Lower leg skin (tissue), 3 donors: ENCODE results near the gene PRPS1L1.

Source experiments
- CTCF ChIP-seq, 3 donors: fragments of 450-650 bp; IDR thresholded peaks; one replicate each; pipeline ENCODE4 v1.5.1; 2016; ENCODE audit warnings: antibody characterized with exemption in 3 of 3, mild to moderate bottlenecking in 3 of 3, moderate library complexity in 2 of 3
- POLR2A ChIP-seq, 2 donors: fragments of 450-650 bp; IDR thresholded peaks; one replicate each; pipeline ENCODE4 v1.6.1; 2016 to 2017; ENCODE audit warnings: antibody characterized with exemption in 2 of 2, mild to moderate bottlenecking in 1 of 2, moderate library complexity in 1 of 2

- TF ChIP-seq CTCF (IDR thresholded peaks at IDR 0.05): no peak
- TF ChIP-seq POLR2A (IDR thresholded peaks at IDR 0.05): no peak
These were observed 13.7 kb downstream of the PRPS1L1 start for GRCh38 chr7:18013936-18014335.
